HL-60 (cell line): ENCODE results near the gene TENM4.

Experiments used
- CTCF ChIP-seq: IDR thresholded peaks from one replicate; pipeline ENCODE4 v1.5.1; 2011; ENCODE audit warnings: low read length, control low read depth, inconsistent platforms; ENCODE audit not compliant: insufficient read depth
- GABPA ChIP-seq: IDR thresholded peaks from 2 replicates; pipeline ENCODE4 v1.6.1; 2012; ENCODE audit warnings: low read depth
- POLR2AphosphoS5 ChIP-seq: IDR thresholded peaks from 2 replicates; pipeline ENCODE4 v1.6.1; 2012; ENCODE audit warnings: low read depth
- SPI1 ChIP-seq: IDR thresholded peaks from 2 replicates; pipeline ENCODE4 v1.6.1; 2012; ENCODE audit warnings: low read depth, mild to moderate bottlenecking, borderline replicate concordance

- TF ChIP-seq CTCF (no peak), POLR2AphosphoS5 (no peak), SPI1 (no peak), GABPA (no peak)
These were observed 453.1 kb downstream of the TENM4 start for GRCh38 chr11:78987748-78988147.
